Keratinocyte (primary cell): Measurements from ENCODE around the gene DNAH10. TPM values are rescaled to one million over a fixed set of nuclear protein-coding genes. Genes with fewer than 3 reads are reported as not detected.

Experiments used
- DNase-seq: peaks from one replicate; pipeline ENCODE4 v3.0.0-alpha.2; 2011; ENCODE audit warnings: low read depth, missing footprints, low spot score
- FAIRE-seq: peaks from 2 replicates; lab custom pipeline; 2011; peaks lifted over from hg19 to GRCh38; lab: Jason Lieb, UNC
- H2AFZ ChIP-seq: 2 replicates; pipeline ENCODE4 v1.6.0; 2012; ENCODE audit warnings: low read length, control low read depth, inconsistent platforms; ENCODE audit not compliant: control insufficient read depth
- H3K27ac ChIP-seq: 2 replicates; pipeline ENCODE4 v1.5.1; 2011; ENCODE audit warnings: low read length; ENCODE audit not compliant: control insufficient read depth, insufficient read depth
- H3K27me3 ChIP-seq: 3 replicates; pipeline ENCODE4 v1.6.0; 2011; ENCODE audit warnings: low read length; ENCODE audit not compliant: control insufficient read depth, insufficient read depth; ENCODE audit errors: extremely low read depth
- H3K36me3 ChIP-seq, 2 experiments: 2 replicates in 1 of 2; 3 replicates in 1 of 2; pipeline ENCODE4 v1.5.1; 2011; ENCODE audit warnings: low read length in 2 of 2, mild to moderate bottlenecking in 1 of 2; ENCODE audit not compliant: control insufficient read depth in 2 of 2, insufficient read depth in 2 of 2; ENCODE audit errors: extremely low read depth in 1 of 2
- H3K4me1 ChIP-seq: 3 replicates; pipeline ENCODE4 v1.5.1; 2011; ENCODE audit warnings: low read length; ENCODE audit not compliant: control insufficient read depth, insufficient read depth; ENCODE audit errors: extremely low read depth
- H3K4me2 ChIP-seq: 3 replicates; pipeline ENCODE4 v1.6.0; 2011; ENCODE audit warnings: low read depth, low read length; ENCODE audit not compliant: control insufficient read depth, insufficient read depth; ENCODE audit errors: extremely low read depth
- H3K4me3 ChIP-seq, 3 experiments: fragments of 200-600 bp in 1 of 3; sonication (generic) in 1 of 3; 2 replicates in 2 of 3; 3 replicates in 1 of 3; pipeline ENCODE4 v1.5.1; 2011 to 2016; ENCODE audit warnings: low read length in 3 of 3, mild to moderate bottlenecking in 3 of 3, control low read depth in 2 of 3, inconsistent platforms in 1 of 3, low read depth in 1 of 3, mixed read lengths in 1 of 3, mixed run types in 1 of 3, moderate library complexity in 1 of 3; ENCODE audit not compliant: control insufficient read depth in 2 of 3, insufficient read depth in 2 of 3; ENCODE audit errors: extremely low read depth in 1 of 3
- H3K79me2 ChIP-seq: 2 replicates; pipeline ENCODE4 v1.6.0; 2012; ENCODE audit warnings: low read length; ENCODE audit not compliant: control insufficient read depth, insufficient read depth
- H3K9ac ChIP-seq: 3 replicates; pipeline ENCODE4 v1.6.0; 2011; ENCODE audit warnings: low read length; ENCODE audit not compliant: control insufficient read depth, insufficient read depth; ENCODE audit errors: extremely low read depth
- H3K9me1 ChIP-seq: 3 replicates; pipeline ENCODE4 v1.6.0; 2011; ENCODE audit warnings: low read length; ENCODE audit not compliant: control insufficient read depth, insufficient read depth; ENCODE audit errors: extremely low read depth
- H3K9me3 ChIP-seq: 2 replicates; pipeline ENCODE4 v1.5.1; 2012; ENCODE audit warnings: low read depth, low read length; ENCODE audit not compliant: control insufficient read depth
- H4K20me1 ChIP-seq: 3 replicates; pipeline ENCODE4 v1.6.0; 2011; ENCODE audit warnings: low read length; ENCODE audit not compliant: control insufficient read depth, insufficient read depth; ENCODE audit errors: extremely low read depth
- CTCF ChIP-seq, 3 experiments: IDR thresholded peaks in 1 of 3; conservative IDR thresholded peaks in 1 of 3; optimal IDR thresholded peaks in 1 of 3; 2 replicates in 2 of 3; 3 replicates in 1 of 3; pipeline versions ENCODE3 to v1.5.1; 2011; ENCODE audit warnings: low read length in 3 of 3, mild to moderate bottlenecking in 3 of 3, moderate library complexity in 2 of 3, control low read depth in 1 of 3, inconsistent platforms in 1 of 3; ENCODE audit not compliant: insufficient read depth in 2 of 3; ENCODE audit errors: extremely low read depth in 1 of 3
- EZH2 ChIP-seq: IDR thresholded peaks from one replicate; pipeline ENCODE4 v1.6.1; 2012; ENCODE audit warnings: inconsistent platforms, mild to moderate bottlenecking, low read length, moderate library complexity
- dilution Hi-C: fragments of 300-500 bp; cut with MboI; formaldehyde crosslinking; loops from one replicate; pipeline ENCODE4 v1.7.0; 2020; ENCODE audit warnings: low sequenced_read_pairs; ENCODE audit not compliant: extremely low pct_ligation_motif_present
- polyA plus RNA-seq, 5 experiments: library from polyadenylated mRNA; depleted of rRNA in 3 of 5; stranded (reverse) in 3 of 5; stranded (forward) in 1 of 5; unstranded in 1 of 5; fragments of >200 nt; gene quantifications; 1 replicate in 1 of 5; 2 replicates in 3 of 5; 3 replicates in 1 of 5; pipeline versions ENCODE4 v1.2.1 to v1.2.3, GENCODE V29; 2011 to 2012; ENCODE audit warnings: missing spikeins in 2 of 5, low read depth in 1 of 5, low replicate concordance in 1 of 5

The DNAH10 gene
- polyA plus RNA-seq, 1 donor (not counting 4 experiments of a cell fraction or from before 2014, with no cell fraction given): 0.08 TPM

DNA sequence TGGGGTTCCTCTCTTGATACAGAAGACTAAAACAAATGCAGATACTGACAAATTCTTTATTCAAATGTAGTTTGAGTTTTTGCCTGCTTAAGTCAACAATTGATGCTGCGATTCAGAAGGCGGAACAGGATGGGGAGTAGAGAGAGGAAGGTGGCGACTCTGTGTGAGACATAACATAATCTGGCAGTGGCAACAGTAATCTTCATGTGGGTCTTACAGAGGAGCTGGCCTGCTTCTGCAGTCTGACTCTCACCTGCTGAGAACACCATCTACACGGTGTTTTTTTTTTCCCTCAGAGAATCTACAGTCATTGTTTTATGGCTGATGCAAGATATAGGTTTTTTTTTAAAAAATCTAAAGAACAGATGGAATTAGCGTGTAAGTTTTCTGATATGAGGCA is 200.4 kb downstream of the DNAH10 start:
- no peak for FAIRE-seq
- DNase-seq: no peak
- dilution Hi-C loops: no loop called here
- no peak overlapping the region for H3K4me2 ChIP-seq
- TF ChIP-seq CTCF (optimal IDR thresholded peaks at IDR 0.05 in 1 of 3, IDR thresholded peaks at IDR 0.05 in 1 of 3, conservative IDR thresholded peaks at IDR 0.05 in 1 of 3; ENCODE audit: extremely low read depth in 1 of 3, insufficient read depth in 2 of 3, low read length in 3 of 3) (no peak), EZH2 (no peak)
- H3K9me1 ChIP-seq: no peaks in the 10 kb centered on the region
- H3K27ac ChIP-seq: no peak overlapping the region
- H3K27me3 ChIP-seq: no peaks in the 10 kb centered on the region
- H3K9ac ChIP-seq: no peak overlapping the region
- no peaks in the 10 kb centered on the region for H3K9me3 ChIP-seq
- H2AFZ ChIP-seq: no peak overlapping the region
- H4K20me1 ChIP-seq: no peaks in the 10 kb centered on the region
- peaks cover 0 to 1% of the 10 kb centered on the region in 2 experiments for H3K36me3 ChIP-seq
- no peak overlapping the region for H3K4me3 ChIP-seq
- H3K79me2 ChIP-seq: no peaks in the 10 kb centered on the region
- no peaks in the 10 kb centered on the region for H3K4me1 ChIP-seq

GRCh38 chr12:123963821-123964220 is 201.7 kb downstream of the DNAH10 start:
- Histone ChIP-seq H3K9ac (no peak overlapping the region), H3K27ac (no peak overlapping the region), H2AFZ (no peak overlapping the region), H3K36me3 (no peaks in the 10 kb centered on the region), H3K4me3 (no peak overlapping the region), H3K4me2 (no peak overlapping the region), H3K4me1 (peaks cover 1% of the 10 kb centered on the region), H4K20me1 (no peaks in the 10 kb centered on the region), H3K79me2 (no peaks in the 10 kb centered on the region), H3K27me3 (no peaks in the 10 kb centered on the region), H3K9me1 (no peaks in the 10 kb centered on the region), H3K9me3 (no peaks in the 10 kb centered on the region)
- DNase-seq: no peak
- FAIRE-seq: no peak
- TF ChIP-seq CTCF (optimal IDR thresholded peaks at IDR 0.05 in 1 of 3, IDR thresholded peaks at IDR 0.05 in 1 of 3, conservative IDR thresholded peaks at IDR 0.05 in 1 of 3; ENCODE audit: extremely low read depth in 1 of 3, insufficient read depth in 2 of 3, low read length in 3 of 3) (no peak), EZH2 (no peak)
- dilution Hi-C loops: no loop called here
